Osteoblast (primary cell): ENCODE results near the gene NELL2. TPM values are rescaled to one million over a fixed set of nuclear protein-coding genes. Genes with fewer than 3 reads are reported as not detected.

Source experiments
- DNase-seq: peaks from one replicate; pipeline ENCODE4 v3.0.0; 2011; ENCODE audit warnings: low spot score, mixed read lengths; ENCODE audit not compliant: insufficient read length; ENCODE audit errors: missing footprints
- H2AFZ ChIP-seq: 2 replicates; pipeline ENCODE4 v1.6.0; 2011; ENCODE audit warnings: mild to moderate bottlenecking, low read length
- H3K27ac ChIP-seq: 2 replicates; pipeline ENCODE4 v1.5.1; 2011; ENCODE audit warnings: mild to moderate bottlenecking, low read depth, low read length, moderate library complexity
- H3K27me3 ChIP-seq: 2 replicates; pipeline ENCODE4 v1.6.0; 2012; ENCODE audit warnings: mild to moderate bottlenecking, control low read depth, inconsistent platforms, low read length, moderate library complexity; ENCODE audit not compliant: insufficient read depth
- H3K36me3 ChIP-seq: 2 replicates; pipeline ENCODE4 v1.5.1; 2011; ENCODE audit warnings: mild to moderate bottlenecking, low read length, control low read depth, moderate library complexity; ENCODE audit not compliant: insufficient read depth
- H3K4me1 ChIP-seq: 2 replicates; pipeline ENCODE4 v1.5.1; 2011; ENCODE audit warnings: mild to moderate bottlenecking, low read length, control low read depth, moderate library complexity; ENCODE audit not compliant: insufficient read depth
- H3K4me2 ChIP-seq: 2 replicates; pipeline ENCODE4 v1.6.0; 2011; ENCODE audit warnings: mild to moderate bottlenecking, low read length; ENCODE audit not compliant: insufficient read depth
- H3K4me3 ChIP-seq: fragments of 200-600 bp; sonication (generic); 3 replicates; pipeline ENCODE4 v1.5.1; 2012; ENCODE audit warnings: mild to moderate bottlenecking, low read length, inconsistent platforms; ENCODE audit not compliant: insufficient read depth
- H3K79me2 ChIP-seq: 2 replicates; pipeline ENCODE4 v1.6.0; 2012; ENCODE audit warnings: mild to moderate bottlenecking, low read length, control low read depth, inconsistent platforms; ENCODE audit not compliant: insufficient read depth
- H3K9me3 ChIP-seq: 2 replicates; pipeline ENCODE4 v1.5.1; 2011; ENCODE audit warnings: low read depth, low read length, control low read depth
- H4K20me1 ChIP-seq: 2 replicates; pipeline ENCODE4 v1.6.0; 2012; ENCODE audit warnings: mild to moderate bottlenecking, low read length, control low read depth; ENCODE audit not compliant: insufficient read depth
- total RNA-seq: library from RNA; depleted of rRNA; stranded (reverse); fragments of >200 nt; gene quantifications from 2 replicates; pipeline ENCODE4 v1.2.3, GENCODE V29; 2012
- TF ChIP-seq, protein P1 (sequence below): IDR thresholded peaks from 2 replicates; pipeline ENCODE4 v1.5.1; 2011; ENCODE audit warnings: mild to moderate bottlenecking, low read depth, low read length, moderate library complexity; ENCODE audit errors: extremely low read depth

NELL2 gene
- total RNA-seq, 1 donor: not detected

DNA sequence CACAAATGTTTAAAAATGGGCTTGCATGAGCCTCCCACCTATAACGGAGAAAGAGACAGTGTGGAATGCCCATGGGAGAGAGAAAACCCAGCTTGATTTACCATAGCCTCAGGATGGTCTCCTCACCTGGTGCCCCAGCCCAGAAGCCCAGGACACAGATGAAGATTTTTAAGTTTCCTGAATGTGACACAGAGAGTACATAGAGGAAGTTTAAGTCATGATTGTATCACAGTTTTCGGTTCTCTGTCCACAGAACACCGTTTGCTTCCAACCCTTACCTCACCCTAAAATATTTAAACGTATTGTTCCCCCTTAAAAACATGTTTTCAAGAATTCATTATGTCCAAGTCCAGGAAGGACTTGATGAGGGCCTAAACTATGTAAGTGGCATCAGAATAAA is 56.2 kb downstream of the NELL2 start:
- H3K27me3 ChIP-seq: no peaks in the 10 kb centered on the region
- H3K4me1 ChIP-seq: no peaks in the 10 kb centered on the region
- H3K4me3 ChIP-seq: no peak overlapping the region
- no peaks in the 10 kb centered on the region for H3K79me2 ChIP-seq
- H3K4me2 ChIP-seq: no peak overlapping the region
- H3K27ac ChIP-seq: no peak overlapping the region
- TF ChIP-seq, protein P1, sequence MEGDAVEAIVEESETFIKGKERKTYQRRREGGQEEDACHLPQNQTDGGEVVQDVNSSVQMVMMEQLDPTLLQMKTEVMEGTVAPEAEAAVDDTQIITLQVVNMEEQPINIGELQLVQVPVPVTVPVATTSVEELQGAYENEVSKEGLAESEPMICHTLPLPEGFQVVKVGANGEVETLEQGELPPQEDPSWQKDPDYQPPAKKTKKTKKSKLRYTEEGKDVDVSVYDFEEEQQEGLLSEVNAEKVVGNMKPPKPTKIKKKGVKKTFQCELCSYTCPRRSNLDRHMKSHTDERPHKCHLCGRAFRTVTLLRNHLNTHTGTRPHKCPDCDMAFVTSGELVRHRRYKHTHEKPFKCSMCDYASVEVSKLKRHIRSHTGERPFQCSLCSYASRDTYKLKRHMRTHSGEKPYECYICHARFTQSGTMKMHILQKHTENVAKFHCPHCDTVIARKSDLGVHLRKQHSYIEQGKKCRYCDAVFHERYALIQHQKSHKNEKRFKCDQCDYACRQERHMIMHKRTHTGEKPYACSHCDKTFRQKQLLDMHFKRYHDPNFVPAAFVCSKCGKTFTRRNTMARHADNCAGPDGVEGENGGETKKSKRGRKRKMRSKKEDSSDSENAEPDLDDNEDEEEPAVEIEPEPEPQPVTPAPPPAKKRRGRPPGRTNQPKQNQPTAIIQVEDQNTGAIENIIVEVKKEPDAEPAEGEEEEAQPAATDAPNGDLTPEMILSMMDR: no peak
- no peak overlapping the region for H2AFZ ChIP-seq
- no peaks in the 10 kb centered on the region for H4K20me1 ChIP-seq
- H3K9me3 ChIP-seq: peaks cover 2% of the 10 kb centered on the region
- H3K36me3 ChIP-seq: no peaks in the 10 kb centered on the region
- no peak for DNase-seq

DNA sequence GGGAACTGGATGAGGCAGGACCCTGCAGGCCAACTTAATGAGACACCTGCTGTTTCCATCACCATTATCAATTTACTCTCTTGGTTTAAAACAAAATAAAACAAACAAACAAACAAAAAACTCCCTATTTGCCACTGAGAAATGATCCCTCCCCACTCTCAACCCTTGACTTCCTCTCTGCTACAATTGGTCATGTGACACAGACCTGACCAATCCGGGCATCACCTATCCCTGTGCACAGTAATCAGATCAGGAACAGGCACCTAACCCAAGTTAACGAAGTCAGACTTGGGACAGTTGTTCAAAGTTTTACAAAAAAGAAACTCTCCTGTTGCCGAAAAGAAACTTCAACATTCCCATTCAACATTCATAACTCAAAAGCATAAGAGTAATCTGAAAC is 58.4 kb downstream of the NELL2 start:
- no peaks in the 10 kb centered on the region for H3K27me3 ChIP-seq
- H3K4me2 ChIP-seq: no peak overlapping the region
- peaks cover 2% of the 10 kb centered on the region for H3K9me3 ChIP-seq
- no peak overlapping the region for H2AFZ ChIP-seq
- no peaks in the 10 kb centered on the region for H3K79me2 ChIP-seq
- DNase-seq: no peak
- H3K27ac ChIP-seq: no peak overlapping the region
- no peaks in the 10 kb centered on the region for H4K20me1 ChIP-seq
- TF ChIP-seq, protein P1: no peak
- no peaks in the 10 kb centered on the region for H3K4me1 ChIP-seq
- H3K4me3 ChIP-seq: no peak overlapping the region
- H3K36me3 ChIP-seq: no peaks in the 10 kb centered on the region

DNA sequence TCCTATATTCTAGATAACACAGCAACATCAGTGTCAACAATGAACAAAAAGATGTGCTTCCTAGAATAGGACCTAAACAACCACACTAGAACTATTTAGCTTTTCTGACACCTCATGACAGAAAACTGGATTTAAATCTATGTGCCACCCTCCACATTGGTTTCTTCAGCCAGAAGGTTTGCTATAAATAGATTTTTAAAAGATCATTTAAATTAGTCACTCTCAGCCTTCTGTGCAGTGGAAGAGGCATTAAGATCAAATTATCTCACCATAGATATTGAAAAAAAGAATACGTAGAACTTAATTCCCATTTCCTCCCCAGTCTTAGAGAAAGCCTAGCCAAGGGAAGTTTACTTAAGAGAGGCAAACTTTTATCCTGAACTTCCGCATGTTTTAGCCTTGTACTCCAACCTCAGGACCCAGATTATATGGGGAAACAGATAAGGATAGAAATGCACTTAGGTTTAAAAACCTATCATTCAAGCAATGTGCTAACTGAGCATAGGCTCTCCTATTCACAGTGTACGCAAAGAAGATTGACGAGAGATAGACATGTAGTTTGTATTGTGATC is 59.6 kb downstream of the NELL2 start:
- H3K36me3 ChIP-seq: no peaks in the 10 kb centered on the region
- H3K4me1 ChIP-seq: no peaks in the 10 kb centered on the region
- no peaks in the 10 kb centered on the region for H4K20me1 ChIP-seq
- TF ChIP-seq, protein P1: no peak
- H3K9me3 ChIP-seq: peaks cover 2% of the 10 kb centered on the region
- H2AFZ ChIP-seq: no peak overlapping the region
- no peak overlapping the region for H3K27ac ChIP-seq
- no peak for DNase-seq
- no peak overlapping the region for H3K4me2 ChIP-seq
- H3K79me2 ChIP-seq: no peaks in the 10 kb centered on the region
- H3K27me3 ChIP-seq: no peaks in the 10 kb centered on the region
- H3K4me3 ChIP-seq: no peak overlapping the region

DNA sequence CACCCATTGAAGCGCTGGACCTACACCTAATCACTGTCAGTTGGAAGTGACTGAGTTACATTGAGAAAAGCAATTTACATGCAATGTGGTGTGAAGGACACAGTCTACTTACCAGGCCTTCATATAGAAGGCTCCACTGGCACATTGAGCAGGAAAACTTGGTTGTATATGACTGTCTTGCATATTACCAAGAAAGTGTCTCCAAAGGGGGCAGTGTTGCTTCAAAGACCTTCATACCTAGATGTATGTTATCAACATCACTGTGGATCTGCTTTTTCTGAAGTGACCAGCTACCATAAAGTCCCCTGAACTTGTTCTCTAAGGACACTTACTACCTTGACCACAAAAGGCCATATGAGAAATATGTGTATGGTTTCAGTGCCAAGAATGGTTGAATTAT is 64.1 kb downstream of the NELL2 start:
- H3K9me3 ChIP-seq: no peaks in the 10 kb centered on the region
- H3K36me3 ChIP-seq: no peaks in the 10 kb centered on the region
- no peaks in the 10 kb centered on the region for H4K20me1 ChIP-seq
- H3K27ac ChIP-seq: no peak overlapping the region
- no peaks in the 10 kb centered on the region for H3K4me1 ChIP-seq
- no peaks in the 10 kb centered on the region for H3K27me3 ChIP-seq
- H3K4me3 ChIP-seq: no peak overlapping the region
- no peak overlapping the region for H2AFZ ChIP-seq
- no peak overlapping the region for H3K4me2 ChIP-seq
- no peaks in the 10 kb centered on the region for H3K79me2 ChIP-seq
- TF ChIP-seq, protein P1: no peak
- no peak for DNase-seq
